ENCODE results near the gene ZNF705A. TPM values are rescaled to one million over a fixed set of nuclear protein-coding genes. Genes with fewer than 3 reads are reported as not detected.

Gene ZNF705A
- total RNA-seq, 1 donor from 2014 or later = 0.15 TPM

Other genes starting within 250 kb of the ZNF705A start
- gene SLC2A3, start 220.8 kb upstream of the ZNF705A start, total RNA-seq = 133 TPM
- 19.8 TPM for gene FOXJ2, start 124.3 kb upstream of the ZNF705A start, total RNA-seq
- 62.1 TPM for gene C3AR1, start 90.7 kb upstream of the ZNF705A start, total RNA-seq
- 40.1 TPM for gene NECAP1, start 74.7 kb upstream of the ZNF705A start, total RNA-seq
- 14.1 TPM for gene CLEC4A, start 33.4 kb upstream of the ZNF705A start, total RNA-seq
- 0.47 TPM for gene FAM90A1, start 70.6 kb downstream of the ZNF705A start, total RNA-seq

All from lower lobe of right lung (tissue), 1 donor.